ENCODE results near the gene PCDH9.
A peak's percentile ranks its signal among the peaks of the same experiment; 100 is the strongest.
"Not testable (repeated sequence)": the region's sequence is repeated elsewhere in the genome, so short reads cannot be mapped to it uniquely, and the experiment has no call there.

The PCDH9 gene

GRCh38 chr13:66881170-66881569 lies 349.0 kb downstream of the PCDH9 start:
- DNase-seq = not testable (repeated sequence)

- DNase-seq = no peak
Observed at GRCh38 chr13:66879988-66880387, 350.1 kb downstream of the PCDH9 start.

DNA sequence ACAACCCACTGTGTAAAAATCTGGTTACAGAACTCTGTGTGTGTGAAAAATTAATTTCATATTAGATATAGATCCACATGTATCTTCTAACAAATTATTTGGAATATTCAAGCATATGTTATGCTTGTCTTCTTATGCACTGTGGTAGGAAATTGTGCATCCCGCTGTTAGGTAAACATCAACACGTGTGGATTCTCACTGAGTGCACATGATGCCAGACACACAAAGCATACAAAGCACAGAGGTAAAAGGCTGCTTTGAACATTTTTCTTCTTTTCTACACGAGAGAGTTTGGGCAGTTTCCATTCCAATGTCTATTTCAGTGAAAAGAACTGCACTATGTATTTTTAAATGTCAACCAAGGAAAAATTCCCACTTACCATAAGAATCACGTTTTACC lies 354.9 kb downstream of the PCDH9 start:
- DNase-seq = no peak

GRCh38 chr13:66864627-66865026 lies 365.5 kb downstream of the PCDH9 start:
- no peak for DNase-seq

GRCh38 chr13:66860878-66861417 lies 369.2 kb downstream of the PCDH9 start:
- no peak for DNase-seq

- no peak for DNase-seq
Observed at GRCh38 chr13:66859934-66860877, 369.9 kb downstream of the PCDH9 start.

DNA sequence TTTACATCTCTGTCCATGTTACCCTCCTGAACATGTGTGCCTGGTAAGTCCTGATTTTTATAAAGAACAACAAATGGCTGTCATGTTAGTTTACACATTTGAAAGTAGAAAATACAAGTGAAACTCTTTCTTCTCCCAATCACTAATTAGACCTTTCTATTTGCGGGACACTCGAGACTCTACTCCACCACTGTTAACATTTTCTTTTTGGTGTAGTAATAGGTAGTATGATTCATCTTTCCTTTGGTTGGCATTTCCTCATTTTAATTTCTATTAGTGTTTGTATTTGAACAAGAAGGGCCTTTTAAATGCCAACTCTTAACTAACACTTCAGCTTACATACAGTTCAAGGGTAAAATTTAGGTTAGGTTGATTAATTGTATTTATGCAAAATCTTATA lies 371.1 kb downstream of the PCDH9 start:
- no peak for DNase-seq

GRCh38 chr13:66858163-66858562 lies 372.0 kb downstream of the PCDH9 start:
- DNase-seq = no peak

DNA sequence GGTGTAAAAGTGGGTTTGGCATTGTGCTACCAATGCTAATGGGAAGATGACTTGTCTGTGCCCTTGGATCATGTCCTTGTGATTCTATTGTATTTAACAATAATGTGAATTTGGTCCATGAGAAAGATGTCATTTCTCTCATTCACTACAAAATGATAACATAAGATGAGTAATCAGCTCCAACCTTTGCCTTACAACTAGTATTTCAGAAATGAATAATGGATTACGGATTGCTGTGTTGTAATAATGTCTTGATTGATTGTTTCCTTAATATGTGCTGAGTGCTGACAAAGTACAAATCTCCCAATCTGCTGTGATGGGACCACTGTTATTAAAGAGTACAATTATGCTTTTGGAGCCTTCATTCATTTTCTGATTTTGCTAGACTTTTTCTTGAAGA lies 375.0 kb downstream of the PCDH9 start:
- no peak for DNase-seq

- DNase-seq = no peak
Observed at GRCh38 chr13:66853564-66853963, 376.6 kb downstream of the PCDH9 start.

GRCh38 chr13:66849706-66850105 lies 380.4 kb downstream of the PCDH9 start:
- DNase-seq = no peak

GRCh38 chr13:66847541-66847940 lies 382.6 kb downstream of the PCDH9 start:
- no peak for DNase-seq

DNA sequence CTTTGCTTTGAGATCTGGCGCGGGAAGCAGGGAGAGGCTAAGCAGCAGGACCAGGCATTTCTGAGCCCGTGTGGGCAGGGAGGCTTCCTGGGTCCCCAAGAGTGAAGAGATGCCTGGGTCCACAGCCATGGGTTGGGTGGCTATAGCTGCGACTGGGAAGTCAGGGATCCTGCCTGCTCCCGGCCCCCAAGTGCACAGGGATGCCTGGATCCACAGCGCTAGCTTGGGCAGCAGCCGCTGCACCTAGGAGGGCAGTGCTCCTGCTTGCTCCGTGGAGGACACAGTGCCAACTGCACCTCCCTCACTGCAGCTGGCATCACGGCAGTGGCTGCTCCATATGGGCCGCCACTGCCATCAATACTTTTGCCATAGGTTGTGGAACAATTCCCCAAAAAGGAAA lies 384.7 kb downstream of the PCDH9 start:
- no peak for DNase-seq

- no peak for DNase-seq
Observed at GRCh38 chr13:66844933-66845332, 385.2 kb downstream of the PCDH9 start.

- no peak for DNase-seq
Observed at GRCh38 chr13:66842766-66843165, 387.4 kb downstream of the PCDH9 start.

DNA sequence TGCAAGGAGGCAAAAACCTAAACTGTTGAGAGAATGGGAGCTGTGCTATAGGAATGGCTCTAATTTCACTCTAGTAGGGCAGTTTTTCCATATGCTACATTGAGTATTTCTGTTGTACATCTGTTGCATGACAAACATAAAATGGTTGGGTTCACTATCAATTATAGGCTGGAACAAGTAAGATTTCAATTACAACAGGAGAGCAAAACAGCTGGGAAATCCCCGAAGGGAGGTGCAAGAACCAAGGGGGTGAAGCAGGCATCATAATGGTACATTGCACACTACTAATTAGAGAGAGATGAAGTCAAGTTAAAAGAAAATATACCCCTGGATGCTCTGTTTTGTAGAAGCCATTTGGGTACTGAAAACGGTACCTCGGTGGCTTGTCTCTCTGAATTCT lies 389.5 kb downstream of the PCDH9 start:
- no peak for DNase-seq

GRCh38 chr13:66837246-66837645 lies 392.9 kb downstream of the PCDH9 start:
- no peak for DNase-seq

DNA sequence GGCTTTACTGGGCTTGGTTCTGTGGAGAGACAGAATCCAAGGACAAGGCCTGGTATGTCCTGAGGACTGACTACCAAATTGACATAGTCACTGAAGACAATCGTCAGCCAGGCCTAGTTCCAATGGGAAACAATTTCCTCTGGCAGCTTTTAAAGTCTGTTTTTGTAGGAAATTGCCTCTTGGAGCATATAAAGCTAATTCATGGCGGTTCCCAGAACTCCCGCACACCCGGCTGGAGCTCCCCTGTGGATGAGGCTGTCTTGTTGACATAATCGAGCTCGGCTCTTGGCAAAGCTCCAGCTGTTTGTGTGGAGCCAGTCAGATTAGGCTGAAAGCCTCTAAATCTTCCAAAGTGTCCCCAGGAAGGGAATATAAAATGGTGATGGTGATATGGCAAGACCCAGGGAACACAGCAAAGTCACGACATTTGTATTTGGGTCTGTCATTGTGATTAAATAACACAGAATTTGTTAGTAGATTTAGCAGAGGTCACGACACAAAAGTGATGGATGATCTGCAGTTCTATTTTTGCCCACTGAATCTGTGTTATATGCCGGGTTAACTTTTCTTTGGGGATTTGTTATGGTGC lies 395.0 kb downstream of the PCDH9 start:
- DNase-seq = peak; percentile 24 to 79

- DNase-seq = no peak
Observed at GRCh38 chr13:66830940-66831716, 399.0 kb downstream of the PCDH9 start.

DNA sequence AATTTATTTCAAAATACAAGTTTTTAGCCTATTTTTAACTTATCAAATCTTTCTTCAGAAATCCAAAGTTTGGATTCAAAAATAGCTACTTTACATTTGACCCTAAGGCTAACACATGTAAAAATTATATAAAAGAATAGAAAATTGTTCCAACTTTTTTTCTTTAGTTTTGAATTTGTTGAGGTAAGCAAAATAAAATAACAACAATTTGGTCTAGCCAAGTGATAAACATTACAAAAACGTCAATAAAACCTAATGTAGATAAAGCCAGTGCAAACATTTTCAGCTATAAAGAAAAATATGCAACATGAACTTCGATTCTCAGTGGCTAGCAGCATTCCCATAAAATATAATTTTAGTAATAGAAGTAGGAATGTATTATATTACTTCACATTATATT lies 400.3 kb downstream of the PCDH9 start:
- no peak for DNase-seq

GRCh38 chr13:66826398-66826797 lies 403.7 kb downstream of the PCDH9 start:
- DNase-seq = no peak

- DNase-seq = no peak
Observed at GRCh38 chr13:66821551-66821950, 408.6 kb downstream of the PCDH9 start.

- no peak for DNase-seq
Observed at GRCh38 chr13:66811455-66811854, 418.7 kb downstream of the PCDH9 start.
